Right forelimb (tissue), 1 donor: ENCODE results near the gene SMYD4.
"Not testable (repeated sequence)": the region's sequence is repeated elsewhere in the genome, so short reads cannot be mapped to it uniquely, and the experiment has no call there.

Experiments
- DNase-seq: peaks from one replicate; pipeline ENCODE4 v3.0.0-alpha.2; 2018

SMYD4 gene

GRCh38 chr17:1829592-1830257 lies at the start of gene SMYD4, which contains the start of gene RPA1:
Gene SMYD4, minus strand, starts transcription at chr17:1829902. Its CDS starts 1,908 bp downstream, at chr17:1827994.
Gene RPA1, plus strand, starts transcription at chr17:1830005. Its CDS starts 89 bp downstream, at chr17:1830094.
- DNase-seq, result peak; percentile 93

GRCh38 chr17:1878419-1879121 lies 48.9 kb upstream of the SMYD4 start:
- no peak for DNase-seq

GRCh38 chr17:1875597-1875996 lies 45.9 kb upstream of the SMYD4 start:
- DNase-seq, result no peak

GRCh38 chr17:1873418-1873817 lies 43.7 kb upstream of the SMYD4 start:
- DNase-seq, result no peak

- DNase-seq, result no peak
Observed at GRCh38 chr17:1872976-1873375, 43.3 kb upstream of the SMYD4 start.

- DNase-seq, result no peak
Observed at GRCh38 chr17:1872254-1872653, 42.6 kb upstream of the SMYD4 start.

GRCh38 chr17:1871756-1872155 lies 42.1 kb upstream of the SMYD4 start:
- no peak for DNase-seq

- no peak for DNase-seq
Observed at GRCh38 chr17:1870592-1870991, 40.9 kb upstream of the SMYD4 start.

GRCh38 chr17:1868090-1868489 lies 38.4 kb upstream of the SMYD4 start:
- no peak for DNase-seq

GRCh38 chr17:1867307-1867706 lies 37.6 kb upstream of the SMYD4 start:
- DNase-seq, result no peak

GRCh38 chr17:1865252-1866037 lies 35.7 kb upstream of the SMYD4 start:
- DNase-seq, result no peak

- no peak for DNase-seq
Observed at GRCh38 chr17:1861391-1862010, 31.8 kb upstream of the SMYD4 start.

- DNase-seq, result no peak
Observed at GRCh38 chr17:1860978-1861377, 31.3 kb upstream of the SMYD4 start.

GRCh38 chr17:1856462-1856861 lies 26.8 kb upstream of the SMYD4 start:
- DNase-seq, result not testable (repeated sequence)

GRCh38 chr17:1853698-1854097 lies 24.0 kb upstream of the SMYD4 start:
- DNase-seq, result no peak

GRCh38 chr17:1852327-1852726 lies 22.6 kb upstream of the SMYD4 start:
- DNase-seq, result no peak

GRCh38 chr17:1847191-1847590 lies 17.5 kb upstream of the SMYD4 start:
- DNase-seq, result no peak

- DNase-seq, result no peak
Observed at GRCh38 chr17:1843947-1844346, 14.2 kb upstream of the SMYD4 start.

- DNase-seq, result no peak
Observed at GRCh38 chr17:1839516-1839915, 9.8 kb upstream of the SMYD4 start.

GRCh38 chr17:1834380-1835149 lies 4.9 kb upstream of the SMYD4 start:
- no peak for DNase-seq

- DNase-seq, result no peak
Observed at GRCh38 chr17:1830288-1830687, 586 bp upstream of the SMYD4 start.

GRCh38 chr17:1829216-1829591 lies 498 bp downstream of the SMYD4 start:
- no peak for DNase-seq
